Erythroblast (primary cell): ENCODE results near the gene SEC61A2.

Source experiments
- GATA1 ChIP-seq: IDR thresholded peaks from 2 replicates; pipeline ENCODE4 v1.6.1; 2011; ENCODE audit warnings: low read depth, mild to moderate bottlenecking, control low read depth, low read length, moderate library complexity
- POLR2A ChIP-seq: IDR thresholded peaks from 2 replicates; pipeline ENCODE4 v1.6.1; 2011; ENCODE audit warnings: mild to moderate bottlenecking, low read length

- TF ChIP-seq POLR2A: no peak
- TF ChIP-seq GATA1: no peak
These were observed 65.3 kb downstream of the SEC61A2 start for GRCh38 chr10:12194752-12195271.
